22Rv1 (cell line): Measurements from ENCODE around the gene ROPN1B.
"Not testable (repeated sequence)": the region's sequence is repeated elsewhere in the genome, so short reads cannot be mapped to it uniquely, and the experiment has no call there.

ENCODE experiments used
- CTCF ChIP-seq: fragments of 450-650 bp; IDR thresholded peaks from 2 replicates; pipeline ENCODE4 v1.5.1; 2017; ENCODE audit warnings: mild to moderate bottlenecking
- ZFX ChIP-seq: fragments of 450-650 bp; IDR thresholded peaks from 2 replicates; pipeline ENCODE4 v1.6.1; 2017; ENCODE audit warnings: antibody characterized with exemption, borderline replicate concordance

DNA sequence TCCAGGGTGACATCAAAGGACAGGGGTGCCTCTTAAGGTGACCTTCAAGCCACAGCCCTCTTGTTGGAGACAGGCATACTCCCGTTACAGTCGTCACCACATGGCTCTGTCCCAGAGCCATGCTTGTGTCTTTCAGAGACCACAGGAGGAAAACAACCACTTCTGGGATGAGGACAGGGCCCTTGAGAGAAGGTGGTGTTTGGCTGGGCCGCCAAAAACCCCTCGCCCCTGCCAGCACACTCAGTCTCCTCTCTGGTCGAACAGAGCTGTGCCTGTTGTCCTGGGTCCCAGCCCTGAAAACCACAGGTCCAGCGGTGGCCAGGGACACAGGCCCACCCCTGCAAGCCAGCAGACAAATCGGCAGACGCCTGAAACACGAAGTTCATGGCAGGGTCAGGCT lies 44.7 kb upstream of the ROPN1B start:
- not testable (repeated sequence) for TF ChIP-seq ZFX, CTCF
